Stromal cell of bone marrow (primary cell): ENCODE measurements around the gene MAVS.

Experiments used
- DNase-seq: peaks from one replicate; pipeline ENCODE4 v3.0.0-alpha.2; 2012; ENCODE audit warnings: low read depth

MAVS gene

DNA sequence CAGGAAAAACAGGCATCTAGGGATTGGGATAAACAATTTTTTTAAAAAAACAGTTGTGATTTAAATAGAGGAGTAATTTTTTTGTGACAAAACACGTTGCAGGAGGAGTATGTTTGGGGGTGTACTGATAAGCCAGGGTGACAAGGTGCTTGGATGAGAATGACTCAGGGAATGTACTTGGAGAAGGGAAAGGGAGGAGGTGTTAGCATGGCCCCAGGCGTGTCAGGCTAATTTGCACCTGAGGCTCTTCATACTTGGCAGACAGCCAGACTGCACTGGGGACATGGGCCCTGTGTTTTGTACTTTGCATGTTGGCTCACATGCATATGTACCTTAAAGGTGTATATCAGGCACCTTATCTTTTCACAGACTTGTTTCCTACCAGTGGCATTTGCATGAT is 65.3 kb downstream of the MAVS start:
- DNase-seq: no peak

DNA sequence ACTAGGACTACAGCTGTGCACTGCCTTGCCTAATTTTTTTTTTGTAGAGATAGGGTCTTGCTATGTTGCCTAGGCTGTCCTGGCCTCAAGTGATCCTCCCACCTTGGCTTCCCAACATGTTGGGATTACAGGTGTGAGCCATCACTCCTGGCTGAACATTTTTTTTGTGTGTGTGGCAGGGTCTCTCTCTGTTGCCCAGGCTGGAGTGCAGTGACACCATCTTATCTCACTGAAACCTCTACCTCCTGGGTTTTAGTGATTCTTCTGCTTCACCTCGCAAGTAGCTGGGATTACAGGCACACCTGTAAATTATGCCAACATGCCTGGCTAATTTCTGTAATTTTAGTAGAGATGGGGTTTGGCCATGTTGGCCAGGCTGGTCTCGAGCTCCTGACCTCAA is 67.8 kb downstream of the MAVS start:
- DNase-seq: no peak

DNA sequence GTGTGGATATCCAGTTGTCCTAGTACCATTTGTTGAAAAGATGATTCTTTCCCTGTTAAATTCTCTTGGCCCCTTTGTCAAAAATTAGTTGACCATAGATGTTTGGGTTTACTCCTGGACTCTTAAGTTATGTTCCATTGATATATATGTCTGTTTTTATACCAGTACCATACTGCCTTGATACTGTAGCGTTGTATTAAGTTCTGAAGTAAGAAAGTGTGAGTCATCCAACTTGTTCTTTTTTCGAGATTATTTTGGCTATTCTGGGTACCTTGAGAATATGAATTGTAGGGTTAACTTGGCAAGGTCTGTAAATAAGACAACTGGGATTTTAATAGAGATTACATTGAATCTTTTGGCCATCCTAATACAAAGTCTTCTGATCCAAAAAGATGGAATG is 69.1 kb downstream of the MAVS start:
- DNase-seq: no peak

DNA sequence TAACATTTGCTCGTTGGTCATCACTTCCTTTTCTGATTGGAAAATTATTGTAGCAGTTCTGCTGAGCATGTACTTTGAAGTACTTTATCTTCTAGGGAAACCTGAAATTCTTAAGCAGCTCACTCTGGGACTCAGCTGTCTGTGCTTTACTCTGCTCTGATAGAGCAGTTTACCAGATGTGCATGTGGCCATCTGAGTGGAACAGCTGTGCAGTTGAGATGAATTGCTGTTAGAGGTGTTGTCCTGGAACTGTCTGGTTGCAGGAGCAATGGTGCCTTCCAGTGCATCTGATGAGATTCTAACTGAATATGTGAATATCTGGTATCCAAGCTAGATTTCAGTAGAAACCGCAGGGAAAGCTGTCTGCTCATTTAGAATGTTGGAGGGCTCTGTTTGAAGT is 69.7 kb downstream of the MAVS start:
- no peak for DNase-seq

DNA sequence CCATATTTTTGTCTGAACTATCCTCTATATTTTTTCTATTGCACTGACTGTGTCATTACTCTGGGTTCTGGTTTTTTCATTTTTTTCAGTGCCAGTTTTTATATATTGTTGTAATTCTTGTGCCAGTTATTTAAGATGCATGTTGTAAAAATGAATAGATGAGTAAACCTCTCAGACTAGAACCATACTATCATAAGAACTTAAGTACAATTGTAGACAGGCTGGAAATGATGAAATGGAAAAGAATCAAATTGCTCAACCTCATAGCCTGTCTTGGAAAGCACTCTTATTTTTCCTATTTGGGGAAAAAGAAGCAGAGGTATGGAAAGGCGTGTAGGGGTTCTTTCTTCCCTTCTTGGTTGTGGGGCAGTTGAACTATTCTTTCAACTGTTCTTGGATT is 72.7 kb downstream of the MAVS start:
- no peak for DNase-seq

DNA sequence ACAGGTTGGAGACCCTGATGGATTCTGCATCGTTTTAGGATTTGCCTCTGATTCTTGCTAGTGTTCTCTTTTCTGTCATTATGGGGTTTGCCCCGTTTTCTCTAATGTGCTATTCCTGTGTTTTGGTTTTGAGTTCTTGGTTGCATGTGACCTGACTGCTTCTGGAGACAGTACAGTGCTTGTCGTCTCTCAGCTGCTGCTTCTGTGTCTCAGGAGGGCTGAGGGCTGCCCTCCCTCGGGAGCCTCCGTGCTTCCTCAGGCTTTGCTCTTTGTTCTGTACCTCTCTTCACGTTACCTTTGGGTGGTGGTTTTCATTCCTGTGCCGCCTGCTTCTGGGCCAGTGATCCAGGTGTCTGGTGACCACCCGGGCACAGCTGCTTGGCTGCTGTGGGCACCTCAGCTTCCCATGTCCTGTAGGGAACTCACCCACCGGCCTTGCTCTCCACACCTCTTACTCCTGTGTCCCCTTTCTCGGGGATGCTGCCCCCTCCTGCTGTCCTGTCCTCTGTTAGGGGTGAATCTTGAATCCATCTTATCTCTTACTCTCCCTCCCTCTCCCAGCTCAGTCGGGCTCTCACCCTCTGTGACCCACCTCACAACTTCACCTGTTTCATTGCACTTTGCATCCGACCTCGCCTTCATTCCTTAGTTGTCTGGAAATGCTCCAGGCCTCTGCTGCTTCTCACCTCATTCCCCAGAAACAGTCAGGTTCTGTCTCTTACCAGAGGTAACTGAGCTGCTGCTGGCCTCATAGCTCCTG is 75.8 kb downstream of the MAVS start:
- no peak for DNase-seq

DNA sequence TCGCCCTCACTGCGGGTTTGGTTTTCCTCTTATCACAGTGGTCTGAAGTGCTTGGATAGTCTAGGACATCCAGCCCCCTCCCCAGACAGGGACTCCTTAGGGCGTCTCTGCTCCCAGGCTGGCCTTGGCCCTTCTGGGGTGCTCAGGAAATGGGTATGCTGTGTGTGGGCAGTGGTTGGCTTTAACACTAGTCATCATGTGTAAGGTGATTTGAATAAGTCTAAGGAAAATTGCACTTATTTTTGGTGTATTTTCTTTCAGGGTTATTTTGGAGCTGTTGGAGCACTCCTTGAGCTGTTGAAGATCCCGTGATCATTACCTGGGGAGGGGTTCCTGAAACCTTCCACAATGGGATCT is 76.3 kb downstream of the MAVS start:
- no peak for DNase-seq

DNA sequence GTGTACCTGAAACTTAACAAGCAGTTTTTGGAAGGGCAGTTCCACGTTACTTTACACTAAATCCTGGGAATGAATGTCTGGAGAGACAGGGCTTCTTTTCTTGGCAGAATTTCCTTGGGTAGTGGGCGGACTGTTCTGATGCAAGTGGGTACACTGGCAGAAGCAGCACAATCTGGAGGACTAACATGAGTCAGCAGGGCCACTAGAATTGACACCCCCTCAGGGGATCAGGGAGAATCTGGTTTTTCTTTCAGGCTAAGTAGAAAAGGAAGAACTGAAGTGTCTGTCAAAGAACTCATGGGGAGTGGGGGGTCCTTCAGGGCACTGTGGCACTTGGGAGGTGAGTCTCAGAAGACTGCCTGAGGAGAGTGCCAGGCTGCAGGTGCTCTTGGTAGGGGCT is 77.2 kb downstream of the MAVS start:
- DNase-seq: no peak

DNA sequence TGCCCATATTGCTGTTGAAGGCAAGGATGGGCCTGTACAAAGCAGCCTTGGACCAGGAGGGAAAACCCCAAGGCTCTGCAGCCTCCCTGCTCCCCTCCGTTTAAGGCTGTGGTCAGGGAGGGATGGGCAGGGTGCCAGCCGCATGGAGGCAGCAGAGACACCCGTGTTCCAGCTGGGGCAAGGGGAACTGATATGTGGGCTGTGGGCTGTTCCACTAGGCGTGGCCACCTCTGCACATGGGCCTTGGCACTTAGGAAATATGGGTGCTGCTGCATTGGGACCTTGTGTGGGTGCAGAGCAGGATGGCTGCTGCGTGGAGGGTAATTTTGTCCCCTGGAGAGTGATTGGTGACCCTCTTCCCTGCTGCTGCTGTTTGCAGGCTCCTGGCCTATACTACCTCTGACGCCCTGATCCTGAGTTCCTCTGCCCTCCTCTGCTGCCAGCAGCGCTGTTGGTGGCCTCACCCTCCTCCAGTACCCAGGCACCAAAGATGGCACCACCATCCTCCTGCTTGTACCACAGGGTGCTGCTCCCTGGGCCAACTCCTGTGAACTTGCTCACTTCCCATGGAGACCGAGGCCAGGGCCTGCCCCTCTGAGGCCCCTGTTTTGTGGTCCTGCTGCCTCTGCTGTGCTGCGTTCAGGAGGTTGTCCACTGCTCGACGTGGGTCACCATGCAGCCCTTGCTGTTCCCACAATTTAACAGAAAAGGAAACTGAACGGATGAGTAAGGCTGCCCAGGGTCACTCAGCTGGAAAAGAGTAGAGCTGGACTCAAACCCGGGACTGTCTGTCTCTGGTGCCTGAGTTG is 77.9 kb downstream of the MAVS start:
- DNase-seq: no peak

DNA sequence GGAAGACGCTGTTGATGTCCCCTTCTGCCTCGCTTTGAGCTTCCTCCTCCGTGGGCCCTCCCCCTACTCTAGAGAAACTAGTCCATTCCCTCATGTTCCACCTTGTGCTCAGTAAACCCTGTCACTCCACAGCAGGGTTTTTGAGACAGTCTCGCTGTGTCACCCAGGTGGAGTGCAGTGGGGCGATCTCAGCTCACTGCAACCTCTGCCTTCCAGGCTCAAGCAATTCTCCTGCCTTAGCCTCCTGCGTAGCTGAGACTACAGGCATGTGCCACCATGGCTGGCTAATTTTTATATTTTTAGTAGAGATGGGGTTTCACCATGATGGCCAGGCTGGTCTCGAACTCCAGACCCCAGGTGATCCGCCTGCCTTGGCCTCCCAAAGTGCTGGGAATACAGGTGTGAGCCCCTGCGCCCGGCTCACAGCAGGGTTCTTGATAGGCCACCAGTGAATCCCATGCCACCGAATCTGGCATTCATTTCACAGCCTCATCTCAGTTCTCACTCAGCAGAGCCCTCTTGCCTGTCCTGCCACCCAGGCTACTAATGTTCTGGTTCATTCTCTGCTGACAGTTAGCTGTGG is 78.6 kb downstream of the MAVS start:
- no peak for DNase-seq
